Measurements from ENCODE around the gene OSTC. TPM values are rescaled to one million over a fixed set of nuclear protein-coding genes. Genes with fewer than 3 reads are reported as not detected.

OSTC gene
- total RNA-seq, 4 donors from 2014 or later, result 54.9 to 109 (median 80.8) TPM

DNA sequence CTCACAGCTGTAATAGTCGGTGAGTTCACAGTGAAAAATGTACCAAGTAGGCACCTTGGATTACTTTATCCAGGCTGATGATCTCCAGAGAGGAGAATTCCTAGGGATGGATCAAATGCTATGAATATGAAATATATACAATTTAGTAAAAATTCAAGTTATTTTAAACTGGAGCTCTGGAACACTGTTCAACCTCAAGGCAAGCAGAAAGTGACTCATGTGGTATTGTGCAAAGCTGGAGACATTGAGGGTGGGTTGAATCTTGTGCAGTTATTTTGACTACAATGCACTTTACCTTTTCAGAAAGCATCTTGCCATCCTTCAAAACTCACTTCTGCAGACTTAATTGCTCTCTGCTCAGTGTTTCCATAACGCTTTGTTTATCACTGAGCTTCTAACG lies 43.4 kb downstream of the OSTC start:
- TF ChIP-seq POLR2A (IDR thresholded peaks at IDR 0.05), result no peak
- TF ChIP-seq, protein P1, sequence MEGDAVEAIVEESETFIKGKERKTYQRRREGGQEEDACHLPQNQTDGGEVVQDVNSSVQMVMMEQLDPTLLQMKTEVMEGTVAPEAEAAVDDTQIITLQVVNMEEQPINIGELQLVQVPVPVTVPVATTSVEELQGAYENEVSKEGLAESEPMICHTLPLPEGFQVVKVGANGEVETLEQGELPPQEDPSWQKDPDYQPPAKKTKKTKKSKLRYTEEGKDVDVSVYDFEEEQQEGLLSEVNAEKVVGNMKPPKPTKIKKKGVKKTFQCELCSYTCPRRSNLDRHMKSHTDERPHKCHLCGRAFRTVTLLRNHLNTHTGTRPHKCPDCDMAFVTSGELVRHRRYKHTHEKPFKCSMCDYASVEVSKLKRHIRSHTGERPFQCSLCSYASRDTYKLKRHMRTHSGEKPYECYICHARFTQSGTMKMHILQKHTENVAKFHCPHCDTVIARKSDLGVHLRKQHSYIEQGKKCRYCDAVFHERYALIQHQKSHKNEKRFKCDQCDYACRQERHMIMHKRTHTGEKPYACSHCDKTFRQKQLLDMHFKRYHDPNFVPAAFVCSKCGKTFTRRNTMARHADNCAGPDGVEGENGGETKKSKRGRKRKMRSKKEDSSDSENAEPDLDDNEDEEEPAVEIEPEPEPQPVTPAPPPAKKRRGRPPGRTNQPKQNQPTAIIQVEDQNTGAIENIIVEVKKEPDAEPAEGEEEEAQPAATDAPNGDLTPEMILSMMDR (IDR thresholded peaks at IDR 0.05), result no peak
- 80 to 86% methylated on average over 3 of the region's 3 CpGs for WGBS, 2 donors

DNA sequence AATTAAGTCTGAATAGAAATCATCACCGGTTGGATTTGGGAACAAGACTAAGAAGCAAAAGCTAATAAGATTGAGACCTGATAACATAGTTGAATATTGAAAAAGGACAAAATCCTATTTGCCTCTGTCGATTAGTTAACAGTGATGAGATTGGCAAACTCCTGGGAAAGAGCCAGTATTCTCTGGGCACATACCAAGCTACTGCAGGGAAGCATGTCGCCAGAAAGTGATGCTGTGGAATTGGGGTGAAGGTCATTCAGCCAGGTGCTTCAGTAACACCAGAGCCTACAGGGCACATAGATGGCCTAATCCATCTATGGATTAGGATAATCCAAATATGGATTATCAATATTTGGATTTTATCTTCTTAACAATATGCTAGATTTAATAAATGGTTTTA lies 44.0 kb downstream of the OSTC start:
- H3K27ac ChIP-seq, result no peak overlapping the region
- H3K9me3 ChIP-seq, result no peaks in the 10 kb centered on the region
- 59 to 69% methylated on average over 3 of the region's 3 CpGs for WGBS, 2 donors
- H3K4me1 ChIP-seq, result no peaks in the 10 kb centered on the region
- H3K36me3 ChIP-seq, result no peaks in the 10 kb centered on the region
- no peak overlapping the region for H3K4me3 ChIP-seq
- no peak for DNase-seq
- no peaks in the 10 kb centered on the region for H3K27me3 ChIP-seq
- TF ChIP-seq POLR2A (IDR thresholded peaks at IDR 0.05), result no peak
- TF ChIP-seq, protein P1 (IDR thresholded peaks at IDR 0.05), result no peak
- intact Hi-C loops (cut with DNase I), result no loop called here

More for the DNA sequence above, 43.4 kb downstream of the OSTC start:
- H3K27ac ChIP-seq, result no peak overlapping the region
- DNase-seq, result no peak
- no peak overlapping the region for H3K4me3 ChIP-seq
- no peaks in the 10 kb centered on the region for H3K4me1 ChIP-seq
- H3K36me3 ChIP-seq, result no peaks in the 10 kb centered on the region
- no peaks in the 10 kb centered on the region for H3K9me3 ChIP-seq
- intact Hi-C loops (cut with DNase I), result no loop called here
- H3K27me3 ChIP-seq, result no peaks in the 10 kb centered on the region

DNA sequence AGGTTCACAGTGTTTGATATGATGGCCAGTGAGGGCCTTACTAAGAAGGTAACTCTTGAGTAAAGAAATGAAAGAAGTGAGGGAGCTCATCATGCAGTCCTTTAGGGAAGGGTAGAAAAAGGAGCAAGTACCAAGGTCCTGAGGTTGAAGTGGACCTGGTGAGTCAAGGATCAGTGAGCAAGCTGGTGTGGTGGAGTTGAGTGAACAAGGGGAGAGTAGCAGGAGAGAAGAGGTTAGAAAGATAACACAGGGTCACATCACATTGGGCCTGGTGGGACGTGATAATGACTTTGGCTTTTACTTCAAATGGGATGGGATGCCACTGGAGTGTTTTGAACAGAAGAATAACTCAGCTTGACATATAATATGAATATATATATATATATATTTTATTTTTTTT lies 44.7 kb downstream of the OSTC start:
- intact Hi-C loops (cut with DNase I), result no loop called here
- WGBS, 2 donors, result 74 to 100% methylated on average over 1 of the region's 1 CpG
- no peaks in the 10 kb centered on the region for H3K4me1 ChIP-seq
- no peak for DNase-seq
- H3K9me3 ChIP-seq, result no peaks in the 10 kb centered on the region
- no peak overlapping the region for H3K27ac ChIP-seq
- H3K36me3 ChIP-seq, result no peaks in the 10 kb centered on the region
- H3K4me3 ChIP-seq, result no peak overlapping the region
- TF ChIP-seq POLR2A (IDR thresholded peaks at IDR 0.05), result no peak
- TF ChIP-seq, protein P1 (IDR thresholded peaks at IDR 0.05), result no peak
- no peaks in the 10 kb centered on the region for H3K27me3 ChIP-seq

GRCh38 chr4:108696160-108696559 lies 45.8 kb downstream of the OSTC start:
- Histone ChIP-seq H3K27me3 (no peaks in the 10 kb centered on the region), H3K4me3 (no peak overlapping the region), H3K9me3 (no peaks in the 10 kb centered on the region), H3K36me3 (no peaks in the 10 kb centered on the region), H3K4me1 (peaks cover 0 to 9% (median 0%) of the 10 kb centered on the region in 3 donors), H3K27ac (no peak overlapping the region)
- TF ChIP-seq, protein P1 (IDR thresholded peaks at IDR 0.05), result no peak
- no peak for TF ChIP-seq POLR2A (IDR thresholded peaks at IDR 0.05)
- WGBS, 2 donors, result 82 to 83% methylated on average over 3 of the region's 3 CpGs
- no peak for DNase-seq
- intact Hi-C loops (cut with DNase I), result no loop called here

- Histone ChIP-seq H3K27me3 (no peaks in the 10 kb centered on the region), H3K9me3 (no peaks in the 10 kb centered on the region), H3K4me3 (no peak overlapping the region), H3K27ac (no peak overlapping the region), H3K36me3 (no peaks in the 10 kb centered on the region), H3K4me1 (peaks cover 0 to 9% (median 0%) of the 10 kb centered on the region in 3 donors)
- WGBS, 2 donors, result 6 to 11% methylated on average over 1 of the region's 1 CpG
- intact Hi-C loops (cut with DNase I), result no loop called here
- DNase-seq, result no peak
- TF ChIP-seq, protein P1 (IDR thresholded peaks at IDR 0.05), result no peak
- TF ChIP-seq POLR2A (IDR thresholded peaks at IDR 0.05), result no peak
Observed at GRCh38 chr4:108700081-108700757, 49.8 kb downstream of the OSTC start.
